GM12875 (cell line): ENCODE measurements around the gene CDK14.

Experiments used
- H3K4me3 ChIP-seq: one replicate; pipeline ENCODE4 v1.5.1; 2011; ENCODE audit warnings: low read depth, low read length, control low read depth
- TF ChIP-seq, protein P1 (sequence below): IDR thresholded peaks from 2 replicates; pipeline ENCODE4 v1.5.1; 2011; ENCODE audit warnings: low read depth, mild to moderate bottlenecking, control low read depth, inconsistent platforms, low read length, moderate library complexity, borderline replicate concordance; ENCODE audit not compliant: insufficient read depth

Gene CDK14

DNA sequence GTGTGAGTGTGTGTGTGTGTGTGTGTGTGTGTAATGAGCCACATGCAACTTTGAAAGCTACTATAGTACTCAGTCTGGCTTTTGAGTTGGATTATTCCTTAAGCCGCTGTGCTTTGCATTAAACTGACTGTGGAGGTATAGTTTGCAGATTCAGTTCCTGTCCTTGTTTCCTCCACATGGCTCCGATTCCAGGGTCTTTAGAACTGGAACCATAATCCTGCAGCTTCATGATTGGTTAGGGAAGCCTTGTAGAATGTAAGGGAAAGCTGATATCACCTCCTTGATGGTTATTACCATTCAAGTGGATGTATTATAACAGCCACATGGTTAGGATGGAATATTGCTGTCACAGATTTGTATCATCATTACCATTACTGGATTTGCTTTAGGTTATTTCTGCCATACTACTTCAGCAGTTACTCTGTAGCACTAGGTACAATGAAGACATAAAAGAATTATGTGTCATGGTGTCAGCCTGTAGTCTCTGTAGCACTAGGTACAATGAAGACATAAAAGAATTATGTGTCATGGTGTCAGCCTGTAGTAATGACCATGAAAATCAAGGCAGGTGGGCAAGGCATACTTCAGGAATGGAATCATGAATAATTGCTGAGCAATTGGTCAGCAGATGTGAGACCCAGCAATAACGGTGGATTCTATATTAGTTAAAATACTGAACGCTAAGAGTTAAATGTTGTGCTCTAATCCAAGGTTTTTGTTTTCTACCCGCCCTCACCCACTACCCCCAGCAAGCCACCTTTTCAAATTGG lies 393.1 kb downstream of the CDK14 start:
- H3K4me3 ChIP-seq = no peak overlapping the region
- TF ChIP-seq, protein P1, sequence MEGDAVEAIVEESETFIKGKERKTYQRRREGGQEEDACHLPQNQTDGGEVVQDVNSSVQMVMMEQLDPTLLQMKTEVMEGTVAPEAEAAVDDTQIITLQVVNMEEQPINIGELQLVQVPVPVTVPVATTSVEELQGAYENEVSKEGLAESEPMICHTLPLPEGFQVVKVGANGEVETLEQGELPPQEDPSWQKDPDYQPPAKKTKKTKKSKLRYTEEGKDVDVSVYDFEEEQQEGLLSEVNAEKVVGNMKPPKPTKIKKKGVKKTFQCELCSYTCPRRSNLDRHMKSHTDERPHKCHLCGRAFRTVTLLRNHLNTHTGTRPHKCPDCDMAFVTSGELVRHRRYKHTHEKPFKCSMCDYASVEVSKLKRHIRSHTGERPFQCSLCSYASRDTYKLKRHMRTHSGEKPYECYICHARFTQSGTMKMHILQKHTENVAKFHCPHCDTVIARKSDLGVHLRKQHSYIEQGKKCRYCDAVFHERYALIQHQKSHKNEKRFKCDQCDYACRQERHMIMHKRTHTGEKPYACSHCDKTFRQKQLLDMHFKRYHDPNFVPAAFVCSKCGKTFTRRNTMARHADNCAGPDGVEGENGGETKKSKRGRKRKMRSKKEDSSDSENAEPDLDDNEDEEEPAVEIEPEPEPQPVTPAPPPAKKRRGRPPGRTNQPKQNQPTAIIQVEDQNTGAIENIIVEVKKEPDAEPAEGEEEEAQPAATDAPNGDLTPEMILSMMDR = no peak

DNA sequence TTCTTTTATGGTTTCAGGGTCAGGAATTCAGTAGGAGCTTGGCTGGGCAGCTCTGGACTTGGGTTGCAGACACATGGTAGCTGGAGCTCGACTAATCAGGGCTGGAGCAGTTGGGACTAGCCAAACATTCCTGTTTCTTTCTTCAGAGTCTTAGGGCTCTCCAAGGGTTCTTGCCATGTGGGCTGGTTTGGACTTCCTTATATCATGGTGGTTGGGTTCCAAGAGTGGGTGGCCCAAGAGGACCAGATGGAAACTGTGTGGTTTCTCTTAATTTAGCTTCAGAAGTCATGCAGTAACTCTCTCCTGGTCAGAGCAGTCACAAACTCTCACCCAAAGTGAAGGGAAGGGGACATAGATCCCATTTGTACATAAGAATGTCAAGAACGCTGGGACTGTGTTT lies 398.0 kb downstream of the CDK14 start:
- H3K4me3 ChIP-seq = no peak overlapping the region
- TF ChIP-seq, protein P1 = no peak

DNA sequence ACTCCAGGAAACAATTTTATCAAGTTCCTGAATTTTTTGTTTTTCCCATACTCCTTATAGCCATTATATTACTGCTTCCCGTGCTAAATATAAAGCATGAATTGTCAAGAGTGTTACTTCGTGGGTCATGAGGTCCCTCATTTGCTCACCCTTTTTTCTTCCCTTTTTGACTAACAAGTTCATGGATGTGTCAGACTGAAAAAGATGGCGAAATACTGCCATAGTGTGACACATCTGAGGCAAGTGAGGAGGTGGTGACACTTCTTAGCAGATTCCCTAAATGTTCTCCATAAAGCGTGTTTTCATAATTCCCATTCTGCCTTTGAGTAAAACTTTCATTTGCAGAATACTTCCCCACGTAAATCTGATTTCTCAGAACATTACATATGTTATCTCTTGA lies 398.5 kb downstream of the CDK14 start:
- TF ChIP-seq, protein P1 = no peak
- H3K4me3 ChIP-seq = no peak overlapping the region

DNA sequence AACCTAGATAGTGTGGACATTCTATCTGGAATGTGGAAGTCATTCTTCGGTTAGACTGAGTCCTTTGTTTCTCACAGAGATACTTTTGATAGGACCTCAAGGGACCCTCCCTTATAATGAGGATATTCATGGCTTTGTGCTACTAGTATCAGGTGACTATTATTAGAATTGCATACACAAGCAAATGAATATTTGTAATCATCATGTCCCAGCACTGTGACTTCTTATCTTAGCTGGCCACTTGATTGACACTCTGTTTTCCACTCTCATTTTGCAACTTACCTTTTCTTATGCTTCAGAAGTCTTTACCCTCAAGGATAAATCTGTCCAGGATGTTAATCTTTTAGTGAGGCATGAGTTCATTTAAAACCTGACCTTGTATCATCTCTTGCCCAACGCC lies 399.9 kb downstream of the CDK14 start:
- no peak overlapping the region for H3K4me3 ChIP-seq

DNA sequence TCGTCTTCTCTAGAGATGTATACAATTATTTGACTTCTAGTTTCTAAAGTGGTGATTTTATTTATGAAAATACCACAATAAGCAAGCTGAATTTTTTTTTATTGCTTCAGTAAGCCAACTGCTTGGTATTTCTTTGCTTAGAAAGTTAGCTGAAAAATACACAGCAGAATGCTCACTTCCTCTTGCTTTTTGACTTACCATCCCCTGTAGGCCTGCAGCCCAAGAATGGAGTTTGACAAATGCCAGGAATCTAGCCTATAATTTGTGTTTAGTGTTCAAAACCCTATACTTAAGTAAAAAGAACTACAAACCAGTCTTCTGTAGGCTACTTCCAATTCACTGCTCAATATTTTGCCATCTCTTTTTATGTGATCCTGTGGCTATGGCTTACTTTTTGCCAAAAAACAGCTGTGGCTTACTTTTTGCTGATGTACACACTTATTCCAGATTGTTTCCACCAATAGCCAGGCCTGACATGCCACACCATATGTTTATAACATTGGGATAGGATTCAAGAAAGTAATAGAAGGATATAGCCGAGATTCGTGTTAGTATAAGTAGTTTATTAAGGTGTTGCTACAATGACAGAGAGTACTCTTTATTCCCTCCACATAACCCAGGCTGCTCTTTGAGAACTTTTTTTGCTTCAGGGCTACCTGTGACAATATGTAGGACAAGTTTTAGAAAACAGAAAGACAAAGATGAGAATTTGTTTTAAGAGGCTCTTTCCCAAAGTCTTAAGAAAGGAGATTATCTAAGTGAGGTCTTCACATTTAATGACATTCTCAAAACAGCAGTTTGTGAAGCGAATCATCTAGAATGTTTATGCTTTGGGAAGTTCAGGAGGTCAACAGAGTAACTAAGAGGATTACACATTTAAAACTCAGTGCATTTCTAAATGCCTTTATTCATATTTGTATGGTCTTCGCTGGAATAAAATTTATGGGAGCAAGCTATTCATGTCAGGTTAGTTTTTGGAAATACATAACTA lies 404.2 kb downstream of the CDK14 start:
- TF ChIP-seq, protein P1 = no peak
- no peak overlapping the region for H3K4me3 ChIP-seq

More for the DNA sequence above, 399.9 kb downstream of the CDK14 start:
- TF ChIP-seq, protein P1 = no peak

DNA sequence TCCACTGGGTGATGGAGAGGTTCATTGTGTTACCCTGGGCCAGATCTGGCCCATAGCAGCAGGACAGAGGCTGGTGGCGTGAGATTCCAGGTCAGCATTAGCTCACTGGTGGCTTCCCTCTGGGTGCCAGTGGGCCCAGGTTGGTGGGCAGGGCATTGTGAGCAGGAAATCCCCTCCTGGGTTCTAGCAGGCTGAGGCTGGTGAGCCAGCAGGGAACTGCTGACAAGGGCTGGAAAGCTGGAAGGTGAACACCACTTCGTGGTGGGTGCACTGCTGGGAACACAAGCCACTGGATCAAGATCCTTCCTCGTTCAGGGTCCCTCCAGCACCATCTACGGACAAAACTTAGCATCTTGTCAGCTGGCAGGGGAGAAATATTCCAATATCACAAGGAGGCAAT lies 408.9 kb downstream of the CDK14 start:
- no peak overlapping the region for H3K4me3 ChIP-seq
- TF ChIP-seq, protein P1 = no peak
